Stomach (tissue), 4 donors: ENCODE results near the gene ICE1.

Experiments
- EP300 ChIP-seq: sonication (generic); formaldehyde crosslinking; IDR thresholded peaks from one replicate; pipeline ENCODE4 v1.6.1; 2017; ENCODE audit warnings: antibody characterized with exemption
- POLR2A ChIP-seq, 4 donors: fragments of 450-650 bp; IDR thresholded peaks; one replicate each; pipeline ENCODE4 v1.6.1; 2016; ENCODE audit warnings: antibody characterized with exemption in 4 of 4, control low read depth in 2 of 4, mild to moderate bottlenecking in 1 of 4, moderate library complexity in 1 of 4
- POLR2AphosphoS5 ChIP-seq, 3 donors: sonication (generic); formaldehyde crosslinking; IDR thresholded peaks; one replicate each; pipeline ENCODE4 v1.6.1; 2016; ENCODE audit warnings: antibody characterized with exemption in 3 of 3
- TF ChIP-seq, protein P1 (sequence below), 7 experiments: fragments of 450-650 bp in 4 of 7; fragments of 200-600 bp in 3 of 7; sonication (generic) in 3 of 7; IDR thresholded peaks; one replicate each; pipeline ENCODE4 v1.5.1; 2016 to 2019; ENCODE audit warnings: antibody characterized with exemption in 7 of 7, control low read depth in 2 of 7, mild to moderate bottlenecking in 1 of 7

DNA sequence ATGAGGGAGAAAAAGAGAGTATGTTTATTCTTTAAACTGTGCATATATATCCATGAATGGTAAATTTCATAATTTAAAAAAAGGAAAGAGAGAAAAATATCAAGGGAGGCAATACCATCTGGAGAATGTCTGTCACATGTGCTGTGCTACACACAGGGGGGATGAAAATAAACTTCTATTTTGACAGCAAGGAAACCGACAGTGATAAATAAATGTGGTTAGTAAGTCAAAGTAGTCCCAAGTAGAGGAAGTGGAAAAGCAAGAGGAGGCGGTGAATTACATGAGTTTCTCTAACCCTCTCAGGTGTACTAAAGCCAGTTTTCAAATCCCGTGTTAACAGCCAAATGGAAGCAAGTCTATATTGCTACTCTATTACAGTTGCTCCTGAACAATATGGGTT is 83.3 kb downstream of the ICE1 start:
- TF ChIP-seq, protein P1, sequence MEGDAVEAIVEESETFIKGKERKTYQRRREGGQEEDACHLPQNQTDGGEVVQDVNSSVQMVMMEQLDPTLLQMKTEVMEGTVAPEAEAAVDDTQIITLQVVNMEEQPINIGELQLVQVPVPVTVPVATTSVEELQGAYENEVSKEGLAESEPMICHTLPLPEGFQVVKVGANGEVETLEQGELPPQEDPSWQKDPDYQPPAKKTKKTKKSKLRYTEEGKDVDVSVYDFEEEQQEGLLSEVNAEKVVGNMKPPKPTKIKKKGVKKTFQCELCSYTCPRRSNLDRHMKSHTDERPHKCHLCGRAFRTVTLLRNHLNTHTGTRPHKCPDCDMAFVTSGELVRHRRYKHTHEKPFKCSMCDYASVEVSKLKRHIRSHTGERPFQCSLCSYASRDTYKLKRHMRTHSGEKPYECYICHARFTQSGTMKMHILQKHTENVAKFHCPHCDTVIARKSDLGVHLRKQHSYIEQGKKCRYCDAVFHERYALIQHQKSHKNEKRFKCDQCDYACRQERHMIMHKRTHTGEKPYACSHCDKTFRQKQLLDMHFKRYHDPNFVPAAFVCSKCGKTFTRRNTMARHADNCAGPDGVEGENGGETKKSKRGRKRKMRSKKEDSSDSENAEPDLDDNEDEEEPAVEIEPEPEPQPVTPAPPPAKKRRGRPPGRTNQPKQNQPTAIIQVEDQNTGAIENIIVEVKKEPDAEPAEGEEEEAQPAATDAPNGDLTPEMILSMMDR (IDR thresholded peaks at IDR 0.05) = no peak
- TF ChIP-seq EP300 = no peak
- TF ChIP-seq POLR2A (IDR thresholded peaks at IDR 0.05) = no peak
- no peak for TF ChIP-seq POLR2AphosphoS5 (IDR thresholded peaks at IDR 0.05)
